ENCODE data around the gene SSC5D. TPM values are rescaled to one million over a fixed set of nuclear protein-coding genes. Genes with fewer than 3 reads are reported as not detected.

SSC5D gene
- 10 to 100 TPM; 11.0 to 30.6 (median 24.1) TPM for total RNA-seq
- polyA plus RNA-seq, result 1 to 10 TPM in 2 of 3 donors, under 1 TPM in 1; 0.61 to 7.4 (median 2.5) TPM
- long read RNA-seq, donor 1, result 0 reads
- long read RNA-seq, donor 2, result 0 reads

- Histone ChIP-seq H3K4me3 (peak within 1 kb of the TSS in 3 of 8 donors; percentile 5 to 30 (median 25)), H3K4me1 (peaks cover 12 to 84% (median 47%) of the 10 kb centered on the region in 6 donors), H3K36me3 (peaks cover 0 to 12% (median 5%) of the 10 kb centered on the region in 6 donors), H3K9me3 (no peaks in the 10 kb centered on the region), H3K27me3 (replicated peaks in 1 of 7) (peaks cover 0 to 57% (median 3%) of the 10 kb centered on the region in 7 donors), H3K27ac (peak within 1 kb of the TSS; percentile 13 to 87 (median 68))
- peak in 1 of 3 donors; percentile 39 for TF ChIP-seq POLR2AphosphoS5 (IDR thresholded peaks at IDR 0.05)
- TF ChIP-seq POLR2A (IDR thresholded peaks at IDR 0.05), result no peak
- intact Hi-C loops (cut with DNase I; ENCODE audit: low total_unique reads), result no loop called here
- WGBS, 5 donors, result 22 to 40% (median 36%) methylated on average over 14 to 17 of the region's 21 CpGs
- DNase-seq, result no peak
Measured at GRCh38 chr19:55487924-55488687, at the start of gene SSC5D. Gene SSC5D (plus strand): TSS chr19:55488436. CDS start chr19:55488590, 154 bp downstream.

- no peak for TF ChIP-seq POLR2A (IDR thresholded peaks at IDR 0.05)
- TF ChIP-seq CTCF (IDR thresholded peaks at IDR 0.05 in 8 of 11, conservative IDR thresholded peaks at IDR 0.05 in 3 of 11), result no peak
- DNase-seq, result no peak
- no peaks in the 10 kb centered on the region for H3K9me3 ChIP-seq
- intact Hi-C loops (cut with DNase I; ENCODE audit: low total_unique reads), result no loop called here
- H3K4me1 ChIP-seq, result peaks cover 11 to 35% (median 26%) of the 10 kb centered on the region in 6 donors
- H3K4me3 ChIP-seq, result no peak overlapping the region
- H3K27ac ChIP-seq, result no peak overlapping the region
- 69 to 80% (median 75%) methylated on average over 5 of the region's 5 CpGs for WGBS, 5 donors
- peaks cover 7 to 90% (median 73%) of the 10 kb centered on the region in 7 donors for H3K27me3 ChIP-seq (replicated peaks in 1 of 7)
- no peaks in the 10 kb centered on the region for H3K36me3 ChIP-seq
Measured at GRCh38 chr19:55439052-55439451, 49.2 kb upstream of the SSC5D start.

- Histone ChIP-seq H3K4me1 (peaks cover 11 to 35% (median 26%) of the 10 kb centered on the region in 6 donors), H3K36me3 (no peaks in the 10 kb centered on the region), H3K27ac (no peak overlapping the region), H3K27me3 (replicated peaks in 1 of 7) (peaks cover 7 to 100% (median 88%) of the 10 kb centered on the region in 7 donors), H3K4me3 (peak overlapping the region in 1 of 8 donors; percentile 21), H3K9me3 (no peaks in the 10 kb centered on the region)
- TF ChIP-seq POLR2A (IDR thresholded peaks at IDR 0.05), result no peak
- TF ChIP-seq CTCF (IDR thresholded peaks at IDR 0.05 in 8 of 11, conservative IDR thresholded peaks at IDR 0.05 in 3 of 11), result no peak
- no peak for TF ChIP-seq POLR2AphosphoS5 (IDR thresholded peaks at IDR 0.05)
- intact Hi-C loops (cut with DNase I; ENCODE audit: low total_unique reads), result no loop called here
- no peak for DNase-seq
- WGBS, 5 donors, result 7 to 15% (median 11%) methylated on average over 36 to 39 of the region's 39 CpGs
Measured at GRCh38 chr19:55440411-55441105, 47.7 kb upstream of the SSC5D start.

- H3K4me3 ChIP-seq, result peak overlapping the region in 1 of 8 donors; percentile 49
- no peaks in the 10 kb centered on the region for H3K36me3 ChIP-seq
- intact Hi-C loops (cut with DNase I; ENCODE audit: low total_unique reads), result no loop called here
- no peak for TF ChIP-seq POLR2A (IDR thresholded peaks at IDR 0.05)
- no peak for TF ChIP-seq CTCF (IDR thresholded peaks at IDR 0.05 in 8 of 11, conservative IDR thresholded peaks at IDR 0.05 in 3 of 11)
- no peak for TF ChIP-seq POLR2AphosphoS5 (IDR thresholded peaks at IDR 0.05)
- no peak overlapping the region for H3K27ac ChIP-seq
- no peaks in the 10 kb centered on the region for H3K9me3 ChIP-seq
- no peak for DNase-seq
- H3K27me3 ChIP-seq (replicated peaks in 1 of 7), result peaks cover 7 to 100% (median 83%) of the 10 kb centered on the region in 7 donors
- 3 to 6% (median 3%) methylated on average over 21 of the region's 21 CpGs for WGBS, 5 donors
- peaks cover 11 to 35% (median 26%) of the 10 kb centered on the region in 6 donors for H3K4me1 ChIP-seq
Measured at GRCh38 chr19:55441319-55441691, 46.9 kb upstream of the SSC5D start.

Measured in spleen (tissue), 13 donors.